Activated CD8-positive, alpha-beta memory T cell treated with anti-CD3 and anti-CD28 coated beads for 1 hour (primary cell): ENCODE results near the gene MRPL32.
A peak's percentile ranks its signal among the peaks of the same experiment; 100 is the strongest.

Experiments
- DNase-seq, 2 donors: peaks; one replicate each; pipeline ENCODE4 v3.0.0-alpha.2; 2020; ENCODE audit warnings: low read depth in 1 of 2; ENCODE audit errors: extremely low read depth in 1 of 2

Gene MRPL32

GRCh38 chr7:42925630-42926029, 6.5 kb upstream of the MRPL32 start:
- no peak for DNase-seq

- DNase-seq: no peak
Observed at GRCh38 chr7:42926204-42926603, 6.0 kb upstream of the MRPL32 start.

- no peak for DNase-seq
Observed at GRCh38 chr7:42928754-42929153, 3.4 kb upstream of the MRPL32 start.

- DNase-seq: no peak
Observed at GRCh38 chr7:42929449-42929848, 2.7 kb upstream of the MRPL32 start.

GRCh38 chr7:42930889-42931288, 1.3 kb upstream of the MRPL32 start:
- no peak for DNase-seq

- DNase-seq: no peak
Observed at GRCh38 chr7:42931447-42931833, 736 bp upstream of the MRPL32 start.

- DNase-seq: no peak
Observed at GRCh38 chr7:42932811-42933591, 825 bp downstream of the MRPL32 start.

GRCh38 chr7:42934291-42934690, 2.1 kb downstream of the MRPL32 start:
- no peak for DNase-seq

- DNase-seq: no peak
Observed at GRCh38 chr7:42935861-42936260, 3.7 kb downstream of the MRPL32 start.

GRCh38 chr7:42939457-42940240, 7.5 kb downstream of the MRPL32 start:
- no peak for DNase-seq

- peak; percentile 32 to 63 for DNase-seq
Observed at GRCh38 chr7:42940985-42941847, 9.0 kb downstream of the MRPL32 start.

- DNase-seq: no peak
Observed at GRCh38 chr7:42945821-42946626, 13.8 kb downstream of the MRPL32 start.

- DNase-seq: no peak
Observed at GRCh38 chr7:42946627-42946950, 14.4 kb downstream of the MRPL32 start.

GRCh38 chr7:42947521-42947920, 15.3 kb downstream of the MRPL32 start:
- no peak for DNase-seq

GRCh38 chr7:42950417-42950816, 18.2 kb downstream of the MRPL32 start:
- DNase-seq: no peak

- no peak for DNase-seq
Observed at GRCh38 chr7:42952328-42952727, 20.2 kb downstream of the MRPL32 start.

- DNase-seq: no peak
Observed at GRCh38 chr7:42953994-42954393, 21.8 kb downstream of the MRPL32 start.

GRCh38 chr7:42956062-42956461, 23.9 kb downstream of the MRPL32 start:
- DNase-seq: no peak

- DNase-seq: no peak
Observed at GRCh38 chr7:42959549-42959948, 27.4 kb downstream of the MRPL32 start.

GRCh38 chr7:42960762-42961161, 28.6 kb downstream of the MRPL32 start:
- no peak for DNase-seq

- no peak for DNase-seq
Observed at GRCh38 chr7:42961170-42961569, 29.0 kb downstream of the MRPL32 start.
